ENCODE data around the gene ANKMY1.

DNA sequence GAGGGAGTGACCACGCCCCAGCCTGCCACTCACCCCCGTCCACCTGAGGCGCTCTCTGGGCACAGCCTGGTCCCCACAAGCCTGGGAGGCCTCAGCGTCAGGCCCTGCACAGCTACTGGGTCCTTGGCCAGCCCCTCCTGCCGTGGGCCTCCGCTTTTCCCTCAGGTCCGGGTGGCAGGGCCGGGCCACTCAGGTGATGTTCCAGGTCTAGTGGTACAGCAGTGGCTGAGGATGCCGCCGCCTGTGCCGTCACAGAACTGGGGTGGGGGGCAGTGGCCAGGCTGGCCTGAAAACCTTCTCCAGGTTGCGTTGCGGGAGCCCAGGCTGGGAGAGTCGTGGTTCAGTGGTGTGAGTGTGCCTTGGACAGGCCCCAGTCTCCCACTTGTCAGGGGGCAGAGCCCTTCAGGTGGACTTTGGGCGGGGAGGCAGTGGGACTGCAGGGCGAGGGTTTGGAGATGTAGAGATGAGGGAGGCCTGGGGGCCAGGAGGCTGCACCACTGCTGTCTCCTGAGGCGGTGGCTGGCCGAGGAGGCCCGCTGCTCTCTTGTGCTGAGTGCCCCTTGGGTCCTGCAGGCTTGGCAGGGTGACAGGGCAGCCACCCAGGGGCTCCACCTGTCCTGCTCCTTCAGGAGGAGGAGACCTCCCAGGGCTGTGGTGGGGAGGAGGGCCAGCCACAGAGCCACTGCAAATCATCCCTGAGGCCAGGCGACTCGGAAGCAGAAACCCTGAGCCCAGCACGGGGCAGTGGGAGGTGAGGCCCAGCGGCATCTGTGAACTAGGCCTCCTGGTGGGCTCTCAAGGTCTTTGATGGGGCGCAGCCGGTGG, 114.7 kb downstream of the ANKMY1 start:
- no peak for TF ChIP-seq CTCF (IDR thresholded peaks at IDR 0.05; ENCODE audit: insufficient read depth, low read depth, low read length)
- no peak for TF ChIP-seq EZH2 (IDR thresholded peaks at IDR 0.05; ENCODE audit: insufficient read depth, low read length)

Data from astrocyte (in vitro differentiated cells and primary cell).